Activated CD4-positive, alpha-beta T cell treated with anti-CD3 and anti-CD28 coated beads, Interleukin-2, amount 10 ng/mL, durations not matched to agents 7 days and 5 days (primary cell): Measurements from ENCODE around the gene ROBO1. TPM values are rescaled to one million over a fixed set of nuclear protein-coding genes. Genes with fewer than 3 reads are reported as not detected.

Experiments used
- CTCF ChIA-PET: fragments of 350-600 bp; sonication (Branson Sonifier 250); formaldehyde crosslinking; loops from one replicate; lab custom pipeline; 2021; ENCODE audit warnings: antibody characterized with exemption; lab: Charles Lee
- POLR2A ChIA-PET: fragments of 350-600 bp; sonication (Branson Sonifier 250); formaldehyde crosslinking; loops from one replicate; lab custom pipeline; 2021; ENCODE audit warnings: antibody characterized with exemption; lab: Charles Lee
- DNase-seq: peaks from one replicate; pipeline ENCODE4 v3.0.0-alpha.2; 2020
- H3K27ac Mint-ChIP-seq: one replicate; pipeline ENCODE4 v1.8.0; 2021; ENCODE audit warnings: mild to moderate bottlenecking, moderate library complexity, mixed read lengths
- H3K27me3 Mint-ChIP-seq: one replicate; pipeline ENCODE4 v1.8.0; 2021; ENCODE audit warnings: mixed read lengths
- H3K36me3 Mint-ChIP-seq: one replicate; pipeline ENCODE4 v1.8.0; 2021; ENCODE audit warnings: low read depth, mixed read lengths
- H3K4me1 Mint-ChIP-seq: one replicate; pipeline ENCODE4 v1.8.0; 2021; ENCODE audit warnings: mixed read lengths
- H3K4me3 Mint-ChIP-seq: one replicate; pipeline ENCODE4 v1.8.0; 2021; ENCODE audit warnings: mild to moderate bottlenecking, moderate library complexity, mixed read lengths
- H3K9me3 Mint-ChIP-seq: one replicate; pipeline ENCODE4 v1.8.0; 2021; ENCODE audit warnings: mixed read lengths
- total RNA-seq, 2 experiments: library from RNA; stranded (reverse); gene quantifications; one replicate each; pipeline ENCODE4 v1.2.3, GENCODE V29; 2021

Gene ROBO1
- total RNA-seq, 2 experiments from 2014 or later: 0.55 to 0.62 TPM

DNA sequence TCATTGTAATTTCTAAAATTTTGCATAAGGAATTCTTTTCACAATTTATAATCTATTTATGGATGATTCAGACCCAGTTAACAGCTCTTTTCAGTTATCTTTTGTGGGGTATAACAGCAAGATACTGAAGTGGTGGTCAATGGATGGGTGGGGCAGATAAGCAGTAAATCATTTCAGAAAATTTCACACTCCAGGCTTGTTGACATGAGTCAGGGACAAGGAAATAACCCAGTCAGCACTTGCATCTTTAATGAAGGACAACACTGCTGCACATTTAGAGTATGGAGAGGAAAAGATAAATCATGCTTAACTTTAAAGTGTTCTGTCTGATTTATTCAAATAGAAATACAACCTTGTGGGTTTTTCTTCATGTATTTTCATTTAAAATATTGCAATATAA is 181.6 kb downstream of the ROBO1 start:
- ChIA-PET POLR2A (no interaction called here), CTCF (no interaction called here)
- no peaks in the 10 kb centered on the region for H3K36me3 Mint-ChIP-seq
- DNase-seq: no peak
- no peak overlapping the region for H3K4me3 Mint-ChIP-seq
- H3K27ac Mint-ChIP-seq: no peak overlapping the region
- no peaks in the 10 kb centered on the region for H3K9me3 Mint-ChIP-seq
- no peaks in the 10 kb centered on the region for H3K4me1 Mint-ChIP-seq
- H3K27me3 Mint-ChIP-seq: no peaks in the 10 kb centered on the region

DNA sequence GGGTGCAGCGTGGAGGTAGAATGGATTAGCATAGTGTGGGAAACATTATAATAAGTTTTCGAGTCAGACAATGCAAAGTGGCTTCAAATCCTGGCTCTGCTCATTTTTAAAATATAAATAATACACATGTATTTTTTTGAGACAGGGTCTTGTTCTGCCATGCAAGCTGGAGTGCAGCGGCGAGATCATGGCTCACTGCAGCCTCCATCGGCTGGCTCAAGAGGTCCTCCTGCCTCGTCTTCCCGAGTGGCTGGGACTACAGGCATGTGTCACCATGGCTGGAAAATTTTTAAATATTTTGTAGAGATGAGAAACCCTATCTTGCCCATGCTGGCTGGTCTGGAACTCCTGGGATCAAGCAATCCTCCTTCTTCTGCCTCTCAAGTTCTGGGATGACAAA is 194.9 kb downstream of the ROBO1 start:
- ChIA-PET POLR2A (no interaction called here), CTCF (no interaction called here)
- Mint-ChIP-seq H3K27me3 (no peaks in the 10 kb centered on the region), H3K36me3 (no peaks in the 10 kb centered on the region), H3K4me1 (no peaks in the 10 kb centered on the region), H3K9me3 (no peaks in the 10 kb centered on the region), H3K4me3 (no peak overlapping the region), H3K27ac (no peak overlapping the region)
- DNase-seq: no peak

DNA sequence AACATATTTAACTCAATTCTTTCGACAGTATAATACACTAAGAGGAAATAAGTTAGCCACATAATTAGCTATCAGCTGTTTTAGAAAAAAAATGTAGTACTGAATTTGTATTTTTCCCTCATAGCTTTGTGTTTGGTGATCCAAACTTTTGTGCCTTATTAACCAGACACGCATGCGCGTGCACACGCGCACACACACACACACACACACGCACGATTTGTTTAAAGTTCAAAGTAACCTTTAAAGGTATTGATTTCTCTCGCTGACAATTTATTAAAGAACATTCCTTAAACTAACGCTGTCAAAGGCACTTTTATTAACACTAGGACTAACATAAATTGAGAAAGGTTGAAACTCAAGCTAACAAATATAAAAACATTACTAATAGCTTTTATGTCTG is 198.9 kb downstream of the ROBO1 start:
- Mint-ChIP-seq H3K27me3 (no peaks in the 10 kb centered on the region), H3K4me3 (no peak overlapping the region), H3K27ac (no peak overlapping the region), H3K9me3 (no peaks in the 10 kb centered on the region), H3K36me3 (no peaks in the 10 kb centered on the region), H3K4me1 (no peaks in the 10 kb centered on the region)
- no peak for DNase-seq
- ChIA-PET CTCF (no interaction called here), POLR2A (no interaction called here)

DNA sequence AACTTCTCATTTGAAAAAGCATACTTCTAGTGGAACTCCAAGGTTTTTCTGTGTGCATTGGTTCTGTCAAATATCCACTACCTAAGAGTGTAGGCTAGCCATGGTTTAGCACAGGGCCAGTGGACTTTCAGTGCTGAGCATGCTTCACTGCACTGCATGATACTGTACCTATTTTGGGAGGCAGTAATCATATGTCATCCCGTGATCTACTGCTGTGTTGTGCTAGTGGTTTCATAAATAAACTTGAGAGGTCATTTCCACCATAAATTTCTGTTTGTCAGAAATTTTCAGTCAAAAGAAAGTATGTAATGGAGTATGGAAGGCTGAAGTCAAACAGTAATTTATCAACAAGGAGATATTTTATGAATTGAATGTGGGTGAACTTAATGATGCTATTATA is 203.6 kb downstream of the ROBO1 start:
- ChIA-PET POLR2A (no interaction called here), CTCF (no interaction called here)
- Mint-ChIP-seq H3K4me1 (no peaks in the 10 kb centered on the region), H3K9me3 (peaks cover 3% of the 10 kb centered on the region), H3K27ac (no peak overlapping the region), H3K27me3 (no peaks in the 10 kb centered on the region), H3K4me3 (no peak overlapping the region), H3K36me3 (no peaks in the 10 kb centered on the region)
- DNase-seq: no peak

DNA sequence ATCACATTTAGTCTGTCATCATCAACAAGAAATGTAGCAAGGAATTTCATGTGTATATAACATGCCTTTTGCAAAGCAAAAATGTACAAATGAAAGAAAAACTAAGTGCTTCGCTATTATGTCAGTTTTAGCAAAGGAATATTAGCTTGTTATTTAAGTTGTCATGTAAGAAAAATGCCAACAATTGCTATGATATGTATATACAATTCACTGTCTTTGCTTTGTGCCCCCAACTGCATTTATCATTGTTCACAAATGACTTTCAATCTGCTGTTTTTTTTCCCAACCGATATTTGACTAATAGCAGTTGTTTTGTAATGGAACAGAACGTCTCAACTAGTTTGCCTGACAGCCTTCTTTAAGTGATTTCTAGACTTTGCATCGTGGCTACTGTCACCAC is 207.1 kb downstream of the ROBO1 start:
- CTCF ChIA-PET: no interaction called here
- peaks cover 3% of the 10 kb centered on the region for H3K9me3 Mint-ChIP-seq
- no peak for DNase-seq
- H3K4me3 Mint-ChIP-seq: no peak overlapping the region
- no peaks in the 10 kb centered on the region for H3K27me3 Mint-ChIP-seq
- H3K36me3 Mint-ChIP-seq: no peaks in the 10 kb centered on the region
- POLR2A ChIA-PET: interaction anchor here (0.7 kb wide), 1 partner anchor 49 kb away, joined by 3 read pairs; no protein-coding TSS in a partner anchor
- no peaks in the 10 kb centered on the region for H3K4me1 Mint-ChIP-seq
- H3K27ac Mint-ChIP-seq: no peak overlapping the region

DNA sequence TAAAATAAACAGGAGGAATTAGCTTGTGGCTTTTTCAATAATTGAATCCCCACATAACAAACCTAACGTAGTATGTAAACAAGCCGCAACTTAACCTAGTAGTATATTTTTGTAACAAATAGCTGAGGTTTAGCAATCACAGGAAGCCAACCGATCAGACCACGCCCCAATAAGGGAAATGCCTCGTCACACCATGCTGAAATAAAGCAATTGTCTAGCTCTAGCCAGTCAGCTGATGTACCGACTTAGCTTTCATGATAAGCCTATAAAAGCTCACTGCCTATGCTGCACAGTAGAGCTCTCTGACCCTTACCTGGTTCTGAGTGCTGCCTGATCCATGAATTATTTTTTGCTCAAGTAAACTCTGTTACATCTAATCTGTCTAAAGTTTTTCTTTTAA is 208.9 kb downstream of the ROBO1 start:
- ChIA-PET POLR2A (no interaction called here), CTCF (no interaction called here)
- H3K4me1 Mint-ChIP-seq: no peaks in the 10 kb centered on the region
- H3K27ac Mint-ChIP-seq: no peak overlapping the region
- H3K27me3 Mint-ChIP-seq: no peaks in the 10 kb centered on the region
- H3K4me3 Mint-ChIP-seq: no peak overlapping the region
- no peaks in the 10 kb centered on the region for H3K36me3 Mint-ChIP-seq
- no peak for DNase-seq
- peaks cover 3% of the 10 kb centered on the region for H3K9me3 Mint-ChIP-seq

DNA sequence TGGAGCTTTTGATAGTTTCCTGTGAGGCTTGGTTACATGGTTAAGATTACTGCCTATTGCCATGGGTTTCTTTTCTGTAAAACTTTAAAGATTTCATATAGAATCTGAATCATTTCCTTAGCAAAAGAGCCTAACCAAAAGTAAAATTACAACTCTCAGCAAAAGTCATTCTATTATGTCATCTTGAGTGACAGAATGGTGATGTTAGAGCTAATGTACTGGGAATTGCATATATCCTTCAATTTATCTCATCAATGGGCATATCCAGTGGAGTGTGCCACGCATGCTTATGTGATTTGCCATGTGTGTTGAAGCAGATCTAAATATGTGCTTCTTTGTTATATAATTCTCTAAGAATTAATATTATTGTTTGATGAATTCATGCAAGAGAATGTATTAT is 212.1 kb downstream of the ROBO1 start:
- no peak for DNase-seq
- peaks cover 3% of the 10 kb centered on the region for H3K9me3 Mint-ChIP-seq
- no peaks in the 10 kb centered on the region for H3K27me3 Mint-ChIP-seq
- no peak overlapping the region for H3K27ac Mint-ChIP-seq
- H3K4me1 Mint-ChIP-seq: no peaks in the 10 kb centered on the region
- no peak overlapping the region for H3K4me3 Mint-ChIP-seq
- no peaks in the 10 kb centered on the region for H3K36me3 Mint-ChIP-seq
- ChIA-PET POLR2A (no interaction called here), CTCF (no interaction called here)

DNA sequence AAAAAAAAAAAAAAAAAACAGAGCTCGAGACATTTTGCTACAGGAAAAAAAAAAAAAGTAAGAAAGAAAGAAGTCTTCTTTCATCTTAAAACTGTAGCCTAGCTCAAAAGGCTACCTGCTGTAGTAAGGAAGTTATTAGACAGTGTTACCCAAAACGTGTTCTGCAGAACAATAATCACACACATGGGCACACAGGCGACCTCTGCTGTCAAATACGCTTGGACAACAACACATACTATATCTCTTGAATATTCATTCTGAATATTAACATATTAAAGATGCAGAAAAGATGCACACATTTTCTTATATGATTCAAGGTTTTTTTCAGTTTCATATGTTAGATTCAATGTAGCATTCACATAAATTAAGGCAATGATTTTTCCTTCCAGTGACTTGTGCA is 215.8 kb downstream of the ROBO1 start:
- no peak for DNase-seq
- H3K27ac Mint-ChIP-seq: no peak overlapping the region
- H3K27me3 Mint-ChIP-seq: no peaks in the 10 kb centered on the region
- no peak overlapping the region for H3K4me3 Mint-ChIP-seq
- no peaks in the 10 kb centered on the region for H3K9me3 Mint-ChIP-seq
- H3K4me1 Mint-ChIP-seq: no peaks in the 10 kb centered on the region
- CTCF ChIA-PET: interaction anchor here (0.6 kb wide), 1 partner anchor 103 kb away, joined by 3 read pairs; no protein-coding TSS in a partner anchor
- POLR2A ChIA-PET: no interaction called here
- no peaks in the 10 kb centered on the region for H3K36me3 Mint-ChIP-seq

DNA sequence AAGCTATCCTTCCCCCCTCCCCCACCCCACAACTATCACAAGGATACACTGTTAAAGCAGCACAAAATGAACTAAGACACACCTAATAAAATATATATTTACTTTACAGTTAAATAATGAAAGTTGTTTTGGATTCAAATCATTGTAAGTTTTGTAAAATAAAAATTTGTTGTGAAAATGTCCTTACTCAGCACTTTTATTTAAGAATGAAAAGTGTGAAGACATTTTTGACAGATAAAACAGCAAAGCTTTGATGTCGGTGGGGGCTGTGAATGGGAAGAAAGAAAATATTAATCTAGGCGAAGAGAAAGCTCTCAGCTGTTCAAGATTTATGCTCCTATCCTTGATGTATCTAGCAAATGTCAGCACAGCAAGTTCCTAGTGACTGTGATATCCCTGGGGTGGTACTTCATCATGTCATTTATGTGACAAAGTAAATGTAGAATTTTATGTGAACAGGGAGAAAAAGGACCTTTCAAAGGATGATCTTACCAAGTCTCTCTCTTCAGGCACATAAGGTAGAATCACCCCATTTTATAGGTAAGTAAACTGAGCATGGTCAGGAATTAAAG is 216.4 kb downstream of the ROBO1 start:
- POLR2A ChIA-PET: no interaction called here
- Mint-ChIP-seq H3K9me3 (no peaks in the 10 kb centered on the region), H3K27ac (no peak overlapping the region), H3K36me3 (no peaks in the 10 kb centered on the region), H3K4me1 (no peaks in the 10 kb centered on the region), H3K4me3 (no peak overlapping the region), H3K27me3 (no peaks in the 10 kb centered on the region)
- CTCF ChIA-PET: interaction anchor here (0.6 kb wide), 1 partner anchor 104 kb away, joined by 3 read pairs; no protein-coding TSS in a partner anchor
- DNase-seq: no peak

DNA sequence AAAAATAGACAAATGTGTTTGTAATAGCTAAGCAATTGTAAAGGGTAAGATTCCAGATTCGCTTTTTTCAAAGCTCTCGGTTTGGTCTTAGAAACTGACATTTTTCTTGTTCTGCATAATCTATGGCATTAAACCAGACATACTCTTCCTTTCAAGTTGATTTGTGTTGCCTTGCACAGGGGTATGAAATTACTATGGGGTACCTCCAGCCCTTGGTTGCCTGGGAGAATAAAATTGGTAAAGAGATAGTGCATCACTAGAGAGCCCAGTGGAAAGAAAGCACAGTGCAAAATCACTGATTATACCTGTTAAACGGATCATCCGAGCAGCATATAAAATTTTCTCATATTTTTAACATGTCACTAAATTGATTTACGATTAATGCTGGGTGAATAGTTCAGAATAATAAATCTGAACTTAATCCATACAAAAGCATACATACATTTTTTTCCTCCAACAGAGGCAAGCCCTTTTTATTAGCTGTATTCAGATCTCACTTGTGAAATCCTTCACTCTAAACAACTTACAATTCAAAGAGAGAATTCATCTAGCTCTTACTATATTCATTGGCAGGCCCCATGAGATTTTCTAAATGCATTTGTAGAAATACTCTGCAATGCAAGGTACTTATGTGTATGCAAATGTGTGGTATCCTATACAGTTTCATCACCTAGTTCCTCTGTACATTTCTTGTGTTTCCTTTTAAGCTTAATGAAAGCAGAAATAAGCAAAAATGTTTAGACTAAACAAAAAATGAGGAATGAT is 224.4 kb downstream of the ROBO1 start:
- Mint-ChIP-seq H3K27me3 (no peaks in the 10 kb centered on the region), H3K4me1 (no peaks in the 10 kb centered on the region), H3K4me3 (no peak overlapping the region), H3K9me3 (no peaks in the 10 kb centered on the region), H3K36me3 (no peaks in the 10 kb centered on the region), H3K27ac (no peak overlapping the region)
- ChIA-PET POLR2A (no interaction called here), CTCF (no interaction called here)
- DNase-seq: no peak

DNA sequence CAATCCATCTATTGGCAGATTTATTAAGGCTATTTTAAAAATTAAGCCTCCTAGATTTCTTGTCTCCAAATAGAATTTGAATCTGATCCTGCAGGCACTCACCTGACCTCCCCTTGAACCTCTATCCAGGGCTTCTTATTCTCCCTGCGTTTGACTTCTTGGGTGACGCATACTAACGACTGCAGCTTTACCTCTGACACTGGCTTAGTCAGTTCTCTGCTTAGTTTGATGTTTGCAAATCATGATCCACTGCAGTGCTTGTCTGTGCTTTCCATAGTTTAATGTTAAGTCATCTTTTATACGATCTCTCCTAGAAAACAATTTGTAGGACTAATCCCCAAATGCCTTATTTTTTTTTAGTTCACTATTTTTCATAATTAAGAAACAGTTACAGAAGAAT is 233.1 kb downstream of the ROBO1 start:
- no peak overlapping the region for H3K27ac Mint-ChIP-seq
- H3K27me3 Mint-ChIP-seq: no peaks in the 10 kb centered on the region
- POLR2A ChIA-PET: no interaction called here
- no peaks in the 10 kb centered on the region for H3K9me3 Mint-ChIP-seq
- no peaks in the 10 kb centered on the region for H3K36me3 Mint-ChIP-seq
- DNase-seq: no peak
- H3K4me3 Mint-ChIP-seq: no peak overlapping the region
- H3K4me1 Mint-ChIP-seq: no peaks in the 10 kb centered on the region
- CTCF ChIA-PET: no interaction called here

DNA sequence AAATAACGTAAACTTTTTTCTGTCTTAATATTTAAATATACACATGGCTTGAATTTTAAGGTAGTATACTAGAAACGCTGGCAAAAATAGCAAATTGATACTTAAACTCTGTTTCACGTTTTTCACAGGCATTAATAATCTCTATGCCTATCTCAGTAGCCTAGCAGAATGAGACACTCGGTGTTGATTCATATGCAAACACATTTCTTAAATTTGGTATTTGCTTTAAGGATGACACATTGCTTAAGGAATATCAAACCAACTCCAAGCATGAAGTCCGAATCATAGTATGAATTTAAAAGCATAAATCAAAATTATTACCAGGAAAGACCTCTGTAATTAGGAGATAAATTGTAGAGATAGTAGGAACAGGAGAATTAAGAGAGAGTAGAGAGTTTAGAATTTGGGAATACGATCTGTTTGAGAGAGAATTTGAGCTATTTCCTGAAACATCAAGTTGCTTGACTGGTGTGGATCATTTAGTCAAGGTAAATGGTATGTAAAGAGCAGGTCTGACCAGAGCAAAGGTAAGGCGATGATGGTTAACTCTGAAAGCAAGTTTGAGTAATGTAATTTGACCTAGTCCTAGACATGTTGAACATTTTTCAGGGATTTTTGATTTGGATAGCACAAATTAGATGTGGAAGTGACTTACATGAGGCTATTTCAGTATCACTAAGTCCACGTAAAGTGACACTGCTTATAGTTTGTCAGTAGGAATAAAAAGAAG is 236.1 kb downstream of the ROBO1 start:
- no peak overlapping the region for H3K4me3 Mint-ChIP-seq
- CTCF ChIA-PET: no interaction called here
- H3K36me3 Mint-ChIP-seq: no peaks in the 10 kb centered on the region
- no peak overlapping the region for H3K27ac Mint-ChIP-seq
- POLR2A ChIA-PET: no interaction called here
- H3K27me3 Mint-ChIP-seq: no peaks in the 10 kb centered on the region
- no peak for DNase-seq
- H3K9me3 Mint-ChIP-seq: no peaks in the 10 kb centered on the region
- no peaks in the 10 kb centered on the region for H3K4me1 Mint-ChIP-seq

DNA sequence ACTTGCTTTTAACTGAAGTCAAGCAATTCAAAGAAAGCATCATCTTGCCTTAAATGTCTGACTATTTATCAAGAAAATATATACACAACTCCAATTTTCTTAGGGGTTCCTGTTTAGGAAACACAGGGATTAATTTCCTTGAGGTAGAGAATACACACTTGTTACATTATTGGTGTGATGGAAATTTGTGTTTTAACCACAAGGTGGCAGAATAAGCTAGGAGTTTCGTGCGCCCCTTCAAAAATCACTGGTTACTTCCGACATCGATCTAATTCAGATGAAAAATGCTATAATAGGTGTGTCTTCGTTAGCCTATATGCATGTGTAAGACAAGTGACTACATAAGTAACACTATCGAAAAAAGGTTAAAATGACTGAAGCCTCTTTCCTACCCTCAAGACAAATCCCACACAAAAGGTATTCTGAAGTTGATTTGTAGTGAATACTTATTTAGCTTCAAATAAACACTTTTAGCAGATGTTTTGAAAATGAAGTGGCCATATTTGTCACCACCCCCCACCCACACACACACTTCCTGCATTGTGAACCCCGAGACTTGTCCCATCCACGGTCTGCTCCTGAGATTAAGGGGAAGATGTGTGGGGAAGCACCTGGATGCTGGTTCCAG is 246.5 kb downstream of the ROBO1 start:
- Mint-ChIP-seq H3K27me3 (no peaks in the 10 kb centered on the region), H3K4me3 (no peak overlapping the region)
- CTCF ChIA-PET: no interaction called here

More for the DNA sequence above, 246.5 kb downstream of the ROBO1 start:
- H3K36me3 Mint-ChIP-seq: no peaks in the 10 kb centered on the region
- no peak for DNase-seq
- POLR2A ChIA-PET: no interaction called here
- no peaks in the 10 kb centered on the region for H3K4me1 Mint-ChIP-seq
- H3K27ac Mint-ChIP-seq: no peak overlapping the region
- H3K9me3 Mint-ChIP-seq: no peaks in the 10 kb centered on the region
